ENCODE measurements around the gene HIGD1A.

The HIGD1A gene

GRCh38 chr3:42733501-42734262, 70.6 kb downstream of the HIGD1A start:
- no peak for DNase-seq

All from activated naive CD4-positive, alpha-beta T cell (primary cell).